ENCODE data around the gene LPP.

- TF ChIP-seq ATF3 (CRISPR knock-in tag; IDR thresholded peaks at IDR 0.05) (no peak), NPAS2 (CRISPR knock-in tag; IDR thresholded peaks at IDR 0.05; ENCODE audit: borderline replicate concordance) (no peak), FOSL2 (CRISPR knock-in tag; IDR thresholded peaks at IDR 0.05) (no peak), PATZ1 (CRISPR knock-in tag; IDR thresholded peaks at IDR 0.05) (no peak), CTCF (CRISPR knock-in tag; IDR thresholded peaks at IDR 0.05) (no peak), ZNF441 (CRISPR knock-in tag; IDR thresholded peaks at IDR 0.05; ENCODE audit: borderline replicate concordance) (no peak), ZNF263 (CRISPR knock-in tag; IDR thresholded peaks at IDR 0.05) (no peak), ZNF710 (CRISPR knock-in tag; IDR thresholded peaks at IDR 0.05; ENCODE audit: borderline replicate concordance) (no peak), EP300 (IDR thresholded peaks at IDR 0.05; ENCODE audit: low read depth in 2 of 2, low read length in 2 of 2) (no peak), EP300 (CRISPR knock-in tag; IDR thresholded peaks at IDR 0.05; ENCODE audit: borderline replicate concordance) (no peak)
Measured at GRCh38 chr3:188589771-188590170, 435.8 kb downstream of the LPP start.
